Activated naive CD8-positive, alpha-beta T cell treated with anti-CD3 and anti-CD28 coated beads, Interleukin-2, amount 10 ng/mL, durations not matched to agents 7 days and 5 days (primary cell): ENCODE measurements around the gene EPB41L2. TPM values are rescaled to one million over a fixed set of nuclear protein-coding genes. Genes with fewer than 3 reads are reported as not detected.

Experiments used
- ATAC-seq: fragments of 150-1000 bp; cut with Tn5 transposase; one replicate; pipeline ENCODE4 v1.10.0; 2021; ENCODE audit warnings: low read depth, moderate library complexity
- POLR2A ChIA-PET: fragments of 350-600 bp; sonication (Branson Sonifier 250); formaldehyde crosslinking; loops from one replicate; lab custom pipeline; 2021; ENCODE audit warnings: antibody characterized with exemption; lab: Charles Lee
- DNase-seq: peaks from one replicate; pipeline ENCODE4 v3.0.0; 2021
- H3K27ac Mint-ChIP-seq: one replicate; pipeline ENCODE4 v1.8.0; 2022; ENCODE audit warnings: mild to moderate bottlenecking, mixed read lengths
- H3K27me3 Mint-ChIP-seq: one replicate; pipeline ENCODE4 v1.8.0; 2022; ENCODE audit warnings: mild to moderate bottlenecking, moderate library complexity, mixed read lengths
- H3K36me3 Mint-ChIP-seq: one replicate; pipeline ENCODE4 v1.8.0; 2021; ENCODE audit warnings: mild to moderate bottlenecking, mixed read lengths
- H3K4me1 Mint-ChIP-seq: one replicate; pipeline ENCODE4 v1.8.0; 2021; ENCODE audit warnings: mixed read lengths
- H3K4me3 Mint-ChIP-seq: one replicate; pipeline ENCODE4 v1.8.0; 2022; ENCODE audit warnings: mild to moderate bottlenecking, moderate library complexity, mixed read lengths
- H3K9me3 Mint-ChIP-seq: one replicate; pipeline ENCODE4 v1.8.0; 2021; ENCODE audit warnings: mixed read lengths
- total RNA-seq, 2 experiments: library from RNA; stranded (reverse); gene quantifications; one replicate each; pipeline ENCODE4 v1.2.3, GENCODE V29; 2021

The EPB41L2 gene
- total RNA-seq, 2 experiments from 2014 or later: 21.6 to 25.4 TPM

DNA sequence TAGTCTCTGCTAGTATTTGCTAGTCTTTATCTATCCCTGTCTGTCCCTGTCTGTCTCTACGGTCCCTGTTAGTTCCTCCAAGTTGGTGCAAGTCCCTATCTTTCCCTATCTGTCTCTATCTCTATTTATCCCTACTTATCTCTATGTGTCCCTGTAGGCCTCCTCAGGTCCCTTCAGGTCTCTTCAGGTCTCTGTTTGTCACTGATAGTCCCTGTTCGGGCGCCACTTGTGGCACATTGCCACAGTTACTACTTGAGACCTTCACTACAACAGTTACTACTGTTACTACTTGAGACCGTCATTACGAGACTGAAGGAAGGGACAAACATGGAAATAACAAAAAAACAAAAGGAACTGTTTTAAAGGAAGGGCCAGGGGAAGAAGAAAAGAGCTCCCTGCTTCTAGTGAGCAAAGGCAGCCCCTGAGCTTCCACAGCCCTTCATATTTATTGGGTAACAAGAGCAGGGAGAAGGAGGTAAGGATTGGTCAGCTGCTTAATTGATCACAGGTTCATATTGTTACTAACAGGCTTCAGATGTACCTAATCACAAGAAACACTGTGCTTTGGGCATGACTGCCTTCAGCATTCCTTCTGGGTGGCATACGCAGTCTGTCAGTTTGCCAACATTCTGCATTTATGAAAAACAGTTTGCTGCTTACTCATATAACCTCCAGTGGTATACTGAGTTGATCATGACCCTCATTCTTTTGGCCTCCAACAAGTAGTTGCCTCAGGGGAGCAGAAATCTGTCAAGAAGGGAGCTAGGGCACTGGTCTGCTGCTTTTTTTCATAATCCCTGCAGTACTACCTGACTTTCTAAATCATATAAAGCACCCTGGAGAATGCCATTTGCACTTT, 8.4 kb downstream of the EPB41L2 start:
- Mint-ChIP-seq H3K36me3 (peaks cover 23% of the 10 kb centered on the region), H3K9me3 (peaks cover 25% of the 10 kb centered on the region), H3K27ac (no peak overlapping the region), H3K4me3 (no peak overlapping the region), H3K27me3 (no peaks in the 10 kb centered on the region), H3K4me1 (peaks cover 1% of the 10 kb centered on the region)
- POLR2A ChIA-PET: no interaction called here
- DNase-seq (no peak), ATAC-seq (no peak)

DNA sequence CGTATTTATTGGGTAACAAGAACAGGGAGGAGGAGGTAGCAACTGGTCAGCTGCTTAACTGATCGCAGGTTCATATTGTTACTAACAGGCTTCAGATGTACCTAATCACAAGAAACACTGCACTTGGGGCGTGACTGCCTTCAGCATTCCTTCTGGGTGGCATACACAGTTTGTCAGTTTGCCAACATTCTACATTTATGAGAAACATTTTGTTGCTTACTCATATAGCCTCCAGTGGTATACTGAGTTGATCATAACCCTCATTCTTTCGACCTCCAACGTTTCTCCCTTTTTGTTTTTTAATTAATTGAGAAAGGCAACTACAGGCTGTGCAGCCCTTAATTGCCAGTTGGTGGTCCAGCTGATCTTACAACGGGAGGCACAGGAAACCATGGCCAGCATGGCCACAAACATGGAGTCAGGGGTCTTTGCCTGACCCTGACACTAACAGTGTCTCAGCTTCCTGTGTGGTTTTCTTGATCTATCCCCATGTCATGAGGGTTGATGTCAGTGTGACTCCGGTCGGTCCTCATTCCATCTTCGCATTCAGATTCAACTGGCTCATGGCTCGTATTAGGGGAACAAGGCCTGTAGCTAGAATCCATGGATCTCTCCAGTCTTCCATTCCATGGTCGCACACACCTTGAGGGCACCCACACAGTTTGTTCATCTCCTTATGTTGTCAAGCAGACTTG, 9.4 kb downstream of the EPB41L2 start:
- Mint-ChIP-seq H3K4me3 (no peak overlapping the region), H3K27ac (no peak overlapping the region), H3K36me3 (peaks cover 23% of the 10 kb centered on the region), H3K9me3 (peaks cover 25% of the 10 kb centered on the region), H3K27me3 (no peaks in the 10 kb centered on the region), H3K4me1 (peaks cover 3% of the 10 kb centered on the region)
- ATAC-seq: no peak
- POLR2A ChIA-PET: no interaction called here
- no peak for DNase-seq

DNA sequence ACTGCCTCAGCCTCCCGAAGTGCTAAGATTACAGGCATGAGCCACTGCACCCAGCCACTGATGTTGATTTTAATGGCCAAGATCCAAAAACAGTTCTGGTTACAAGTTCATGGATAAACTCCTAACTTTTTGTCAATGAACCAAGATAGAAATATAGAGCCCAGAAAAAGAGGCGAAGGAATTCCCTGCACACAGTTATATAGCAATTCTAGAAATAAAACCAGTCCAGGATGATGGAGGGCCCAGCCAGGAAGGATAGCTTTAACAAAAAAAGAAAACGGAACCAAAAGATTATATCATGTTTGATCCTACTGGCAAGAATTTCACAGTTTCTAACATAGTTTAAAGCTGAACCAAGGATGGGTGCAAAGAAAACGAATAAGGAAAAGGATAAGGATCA, 10.9 kb downstream of the EPB41L2 start:
- Mint-ChIP-seq H3K27me3 (no peaks in the 10 kb centered on the region), H3K9me3 (peaks cover 23% of the 10 kb centered on the region), H3K27ac (no peak overlapping the region), H3K36me3 (peaks cover 22% of the 10 kb centered on the region), H3K4me3 (no peak overlapping the region), H3K4me1 (peaks cover 3% of the 10 kb centered on the region)
- DNase-seq: no peak
- POLR2A ChIA-PET: no interaction called here
- no peak for ATAC-seq

DNA sequence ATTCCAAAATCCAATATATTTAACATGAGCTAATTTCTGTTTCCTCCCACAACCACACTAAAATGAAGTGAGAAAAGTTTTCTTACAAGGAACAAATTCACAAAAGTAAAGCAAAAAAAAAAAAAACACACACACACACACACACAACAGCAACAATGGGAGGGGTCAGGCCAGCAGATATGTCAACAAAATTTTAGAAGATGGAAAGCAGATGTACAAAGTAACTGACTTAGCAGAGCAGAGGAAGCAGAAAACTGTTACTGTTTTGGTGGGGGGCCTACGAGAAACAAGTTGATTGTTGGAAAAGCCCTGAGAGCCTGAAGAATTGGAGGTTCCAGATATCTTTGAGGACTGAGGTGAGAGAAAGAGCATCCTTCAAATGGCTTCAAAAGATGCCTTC, 11.7 kb downstream of the EPB41L2 start:
- POLR2A ChIA-PET: no interaction called here
- Mint-ChIP-seq H3K36me3 (peaks cover 19% of the 10 kb centered on the region), H3K4me3 (no peak overlapping the region), H3K27ac (no peak overlapping the region), H3K4me1 (peaks cover 2% of the 10 kb centered on the region), H3K27me3 (no peaks in the 10 kb centered on the region), H3K9me3 (peaks cover 19% of the 10 kb centered on the region)
- DNase-seq (no peak), ATAC-seq (no peak)

DNA sequence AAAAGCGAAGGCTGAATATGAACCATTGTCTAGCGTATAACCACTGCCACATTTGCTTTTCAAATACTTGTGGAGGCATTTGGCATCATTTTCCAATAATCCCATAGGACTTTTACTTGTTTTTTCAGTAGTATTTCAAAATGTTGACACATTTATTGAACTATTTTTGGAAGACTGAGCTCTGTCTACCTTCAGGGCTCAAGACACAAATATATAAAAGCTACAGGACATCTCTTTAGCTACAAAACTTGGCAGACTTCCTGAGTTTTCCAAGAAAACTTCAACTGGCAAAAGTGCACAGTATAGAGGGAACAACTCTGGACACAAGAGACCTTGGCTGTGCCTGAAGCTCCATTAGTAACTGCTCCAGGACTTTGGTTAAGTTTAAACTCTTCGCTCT, 13.4 kb downstream of the EPB41L2 start:
- POLR2A ChIA-PET: no interaction called here
- no peak for DNase-seq
- ATAC-seq: no peak
- Mint-ChIP-seq H3K36me3 (peaks cover 19% of the 10 kb centered on the region), H3K27me3 (no peaks in the 10 kb centered on the region), H3K4me1 (peaks cover 2% of the 10 kb centered on the region), H3K9me3 (peaks cover 13% of the 10 kb centered on the region), H3K27ac (no peak overlapping the region), H3K4me3 (no peak overlapping the region)

DNA sequence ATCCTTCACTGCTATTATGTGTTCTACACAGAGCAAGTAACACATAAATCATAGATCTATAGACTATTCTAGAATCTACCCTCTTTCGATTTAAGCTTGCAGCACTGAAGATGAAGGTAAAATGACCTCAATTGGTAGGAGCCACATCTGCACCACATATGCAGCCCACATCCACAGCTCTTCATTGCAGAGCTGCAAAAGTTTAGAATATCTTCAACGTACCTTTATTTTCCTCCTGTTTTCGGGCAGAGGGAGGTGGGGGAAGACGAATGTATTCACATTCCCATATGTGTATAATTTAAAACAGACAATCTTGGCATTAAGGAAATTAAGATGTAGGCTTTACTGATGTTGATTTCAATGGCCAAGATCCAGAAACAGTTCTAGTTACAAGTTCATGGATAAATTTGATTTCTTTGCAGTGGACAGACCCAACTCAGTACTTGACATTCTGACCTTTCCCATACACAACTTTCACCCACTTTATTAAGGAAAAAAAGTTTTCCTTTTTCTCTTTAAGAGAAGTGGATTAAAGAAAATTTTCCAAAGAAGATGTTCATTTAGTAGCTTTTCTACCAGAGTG, 14.0 kb downstream of the EPB41L2 start:
- H3K27me3 Mint-ChIP-seq: no peaks in the 10 kb centered on the region
- H3K9me3 Mint-ChIP-seq: peaks cover 7% of the 10 kb centered on the region
- H3K4me1 Mint-ChIP-seq: peaks cover 2% of the 10 kb centered on the region
- no peak overlapping the region for H3K4me3 Mint-ChIP-seq
- H3K36me3 Mint-ChIP-seq: peaks cover 13% of the 10 kb centered on the region
- DNase-seq (no peak), ATAC-seq (no peak)
- POLR2A ChIA-PET: no interaction called here
- H3K27ac Mint-ChIP-seq: no peak overlapping the region

DNA sequence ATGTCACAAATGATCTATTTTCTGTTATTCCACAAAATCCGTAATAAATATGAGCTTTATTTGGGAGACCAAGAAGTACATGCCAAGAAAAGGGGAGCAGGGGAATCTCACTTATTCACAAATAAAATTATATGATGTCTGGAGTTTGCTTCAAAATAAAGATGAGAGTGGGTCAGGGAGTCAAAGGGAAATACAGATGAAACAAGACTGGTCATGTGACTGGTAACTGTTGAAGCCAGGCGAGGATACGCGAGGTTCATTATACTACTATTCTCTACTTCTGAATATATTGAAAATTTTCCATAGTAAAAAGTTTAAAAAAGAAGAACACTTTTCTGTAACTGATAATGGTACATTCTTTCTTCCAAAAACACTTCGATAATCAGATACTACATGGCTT, 14.6 kb downstream of the EPB41L2 start:
- peaks cover 11% of the 10 kb centered on the region for H3K36me3 Mint-ChIP-seq
- peaks cover 2% of the 10 kb centered on the region for H3K4me1 Mint-ChIP-seq

DNA sequence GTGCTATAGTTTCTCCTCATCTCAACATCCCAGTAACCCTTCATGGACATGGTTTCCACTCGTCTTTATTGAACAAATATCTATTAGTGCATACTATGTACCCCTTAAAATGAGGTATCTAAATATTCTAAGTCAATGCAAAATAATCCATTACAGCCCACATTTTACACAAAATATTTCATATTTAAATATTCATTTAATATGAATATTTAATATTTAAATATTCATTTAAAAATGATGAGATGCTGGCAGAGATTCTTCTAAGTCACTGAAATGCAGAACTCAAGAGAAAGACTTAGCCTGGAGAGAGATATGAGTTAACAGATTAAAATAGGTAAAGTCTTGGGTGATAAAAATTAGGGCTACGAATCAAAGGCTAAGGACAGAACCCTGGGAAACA, 17.9 kb downstream of the EPB41L2 start:
- ATAC-seq (no peak), DNase-seq (no peak)
- POLR2A ChIA-PET: interaction anchor here (0.7 kb wide), 1 partner anchor 20 kb away, joined by 3 read pairs; no protein-coding TSS in a partner anchor
- no peaks in the 10 kb centered on the region for H3K27me3 Mint-ChIP-seq
- H3K4me1 Mint-ChIP-seq: peaks cover 2% of the 10 kb centered on the region
- H3K9me3 Mint-ChIP-seq: no peaks in the 10 kb centered on the region
- H3K27ac Mint-ChIP-seq: no peak overlapping the region
- H3K4me3 Mint-ChIP-seq: no peak overlapping the region
- no peaks in the 10 kb centered on the region for H3K36me3 Mint-ChIP-seq

More for the DNA sequence above, 14.6 kb downstream of the EPB41L2 start:
- Mint-ChIP-seq H3K27ac (no peak overlapping the region), H3K9me3 (peaks cover 4% of the 10 kb centered on the region), H3K27me3 (no peaks in the 10 kb centered on the region), H3K4me3 (no peak overlapping the region)
- DNase-seq: no peak
- POLR2A ChIA-PET: no interaction called here
- no peak for ATAC-seq

DNA sequence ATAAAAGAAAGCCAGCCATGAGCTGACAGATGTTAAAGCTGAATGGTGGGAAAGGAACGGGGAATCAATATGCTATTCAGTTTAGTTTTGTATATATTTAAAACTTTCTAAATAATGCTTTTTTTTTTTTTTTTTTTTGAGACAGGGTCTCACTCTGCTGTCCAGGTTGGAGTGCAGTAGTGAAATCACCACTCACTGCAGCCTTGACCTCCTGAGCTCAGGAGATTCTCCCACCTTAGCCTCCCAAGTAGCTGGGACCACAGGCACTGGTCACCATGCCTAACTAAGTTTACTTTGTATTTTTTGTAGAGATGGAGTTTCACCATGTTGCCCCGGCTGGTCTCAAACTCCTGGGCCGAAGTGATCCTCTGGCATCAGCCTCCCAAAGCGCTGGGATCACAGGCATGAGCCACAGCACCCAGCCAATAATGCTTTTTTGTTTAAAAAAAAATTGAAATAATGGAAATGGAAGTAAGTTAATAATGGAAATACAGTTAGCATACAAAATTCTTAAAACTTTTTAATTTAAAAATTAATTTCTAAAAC, 19.1 kb downstream of the EPB41L2 start:
- peaks cover 2% of the 10 kb centered on the region for H3K4me1 Mint-ChIP-seq
- H3K4me3 Mint-ChIP-seq: no peak overlapping the region
- POLR2A ChIA-PET: no interaction called here
- no peaks in the 10 kb centered on the region for H3K9me3 Mint-ChIP-seq
- no peaks in the 10 kb centered on the region for H3K27me3 Mint-ChIP-seq
- ATAC-seq (no peak), DNase-seq (no peak)
- no peak overlapping the region for H3K27ac Mint-ChIP-seq
- H3K36me3 Mint-ChIP-seq: no peaks in the 10 kb centered on the region

DNA sequence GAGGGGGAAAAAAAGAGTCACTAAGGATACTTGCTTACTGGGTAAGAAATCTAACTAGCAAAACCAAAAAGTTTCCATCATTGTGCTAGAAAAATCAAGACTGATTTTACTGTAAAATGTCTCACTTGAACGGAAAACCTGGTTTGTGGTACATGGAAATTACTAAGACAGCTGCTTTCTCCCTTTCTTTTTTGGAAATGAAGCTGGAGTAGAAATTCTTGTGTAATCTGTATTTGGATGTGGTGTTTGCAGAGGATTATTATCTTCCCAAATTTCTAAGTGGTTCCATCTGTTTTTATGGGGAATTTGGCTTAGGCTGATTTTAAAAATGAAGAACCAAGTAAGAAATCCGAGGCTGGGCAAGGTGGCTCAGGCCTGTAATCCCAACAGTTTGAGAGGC, 20.4 kb downstream of the EPB41L2 start:
- no peaks in the 10 kb centered on the region for H3K27me3 Mint-ChIP-seq
- no peaks in the 10 kb centered on the region for H3K36me3 Mint-ChIP-seq
- H3K4me3 Mint-ChIP-seq: no peak overlapping the region
- no peak for DNase-seq
- no peak for ATAC-seq
- H3K9me3 Mint-ChIP-seq: no peaks in the 10 kb centered on the region
- POLR2A ChIA-PET: no interaction called here
- no peaks in the 10 kb centered on the region for H3K4me1 Mint-ChIP-seq
- no peak overlapping the region for H3K27ac Mint-ChIP-seq

DNA sequence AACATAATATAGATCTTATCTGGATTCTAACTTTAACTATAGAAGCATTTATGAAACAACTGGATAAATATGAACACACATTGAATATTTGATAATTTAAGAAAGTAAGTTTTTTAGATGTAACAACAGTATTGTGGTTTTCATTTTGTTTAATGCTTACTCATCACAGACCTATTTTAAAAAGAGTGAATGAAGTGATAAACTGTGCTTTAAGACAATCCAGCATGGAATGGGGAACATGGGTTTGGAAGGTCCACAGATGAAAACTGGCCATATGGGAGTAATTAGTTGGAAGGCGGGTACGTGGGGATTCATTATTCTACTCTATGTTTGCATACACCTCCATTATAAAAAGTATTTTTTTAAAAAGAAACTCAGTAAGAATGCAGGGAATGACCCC, 21.2 kb downstream of the EPB41L2 start:
- H3K27ac Mint-ChIP-seq: no peak overlapping the region
- no peaks in the 10 kb centered on the region for H3K27me3 Mint-ChIP-seq
- no peak for ATAC-seq
- POLR2A ChIA-PET: no interaction called here
- DNase-seq: no peak
- no peaks in the 10 kb centered on the region for H3K36me3 Mint-ChIP-seq
- H3K9me3 Mint-ChIP-seq: no peaks in the 10 kb centered on the region
- no peak overlapping the region for H3K4me3 Mint-ChIP-seq
- H3K4me1 Mint-ChIP-seq: no peaks in the 10 kb centered on the region

DNA sequence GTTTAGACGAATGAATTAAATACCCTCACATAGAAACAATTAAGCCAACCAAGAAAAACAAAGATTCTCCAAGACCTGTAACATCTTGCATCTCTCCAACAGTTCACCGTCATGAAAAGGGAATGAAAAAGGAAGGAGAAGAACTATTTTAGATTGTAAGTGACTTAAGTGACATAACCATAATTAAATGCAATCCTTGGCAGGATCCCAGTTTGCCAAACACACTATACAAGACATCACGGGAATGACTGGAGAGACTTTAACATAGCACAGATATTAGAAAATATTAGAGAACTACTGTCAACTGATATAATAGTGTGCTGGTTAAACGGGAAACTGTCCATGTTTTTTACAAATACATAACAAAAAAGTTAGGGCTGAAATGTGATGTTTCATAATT, 22.2 kb downstream of the EPB41L2 start:
- no peak overlapping the region for H3K4me3 Mint-ChIP-seq
- H3K27ac Mint-ChIP-seq: no peak overlapping the region
- ATAC-seq: no peak
- H3K4me1 Mint-ChIP-seq: no peaks in the 10 kb centered on the region
- POLR2A ChIA-PET: no interaction called here
- peaks cover 2% of the 10 kb centered on the region for H3K9me3 Mint-ChIP-seq
- no peaks in the 10 kb centered on the region for H3K27me3 Mint-ChIP-seq
- DNase-seq: no peak
- peaks cover 1% of the 10 kb centered on the region for H3K36me3 Mint-ChIP-seq

DNA sequence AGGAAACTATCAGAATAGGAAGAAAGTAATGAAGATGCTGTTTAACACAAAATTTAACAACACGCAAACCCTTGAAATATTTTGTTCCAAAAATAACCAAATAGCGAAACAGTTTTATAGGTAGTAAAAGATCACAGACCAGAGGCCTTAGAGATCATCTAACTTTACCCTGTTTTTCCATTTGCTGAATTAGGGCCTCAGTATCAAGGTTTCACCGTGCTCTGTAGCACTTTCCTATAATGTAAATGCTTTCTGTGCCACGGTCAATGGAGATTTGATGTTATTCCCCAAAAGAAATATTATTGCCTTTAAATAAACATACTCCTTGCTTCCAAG, 23.7 kb downstream of the EPB41L2 start:
- Mint-ChIP-seq H3K9me3 (peaks cover 2% of the 10 kb centered on the region), H3K36me3 (peaks cover 1% of the 10 kb centered on the region), H3K27ac (no peak overlapping the region), H3K4me3 (no peak overlapping the region), H3K27me3 (no peaks in the 10 kb centered on the region), H3K4me1 (no peaks in the 10 kb centered on the region)
- no peak for ATAC-seq
- POLR2A ChIA-PET: no interaction called here
- DNase-seq: no peak
